ENCODE measurements around the gene TXNDC12. TPM values are rescaled to one million over a fixed set of nuclear protein-coding genes. Genes with fewer than 3 reads are reported as not detected.
"Not testable (repeated sequence)": the region's sequence is repeated elsewhere in the genome, so short reads cannot be mapped to it uniquely, and the experiment has no call there.

The TXNDC12 gene
- total RNA-seq, 4 donors from 2014 or later, result 16.9 to 23.0 (median 19.6) TPM

DNA sequence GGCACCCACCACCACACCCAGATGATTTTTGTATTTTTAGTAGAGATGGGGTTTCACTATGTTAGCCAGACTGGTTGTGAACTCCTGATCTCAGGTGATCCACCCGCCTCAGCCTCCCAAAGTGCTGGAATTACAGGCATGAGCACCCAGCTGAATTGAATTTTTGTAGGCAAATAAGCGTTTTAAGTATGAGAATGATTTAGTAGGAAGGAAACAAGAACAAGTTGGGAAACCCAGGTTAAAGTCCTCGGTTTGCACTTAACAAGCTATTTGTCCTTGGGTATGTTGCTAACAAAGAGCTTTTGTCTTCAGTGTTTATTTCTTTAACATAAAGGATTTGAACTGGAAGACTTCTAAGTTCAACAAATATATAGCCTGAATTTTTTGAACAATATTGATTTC, 25.0 kb upstream of the TXNDC12 start:
- WGBS, 2 donors (ENCODE audit: low coverage in 1 of 2), result 67 to 93% methylated on average over 2 to 3 of the region's 3 CpGs
- Histone ChIP-seq H3K27me3 (no peaks in the 10 kb centered on the region), H3K4me1 (no peaks in the 10 kb centered on the region), H3K27ac (no peak overlapping the region), H3K4me3 (no peak overlapping the region), H3K9me3 (no peaks in the 10 kb centered on the region), H3K36me3 (peaks cover 0 to 34% of the 10 kb centered on the region in 2 donors)
- ATAC-seq, result no peak
- TF ChIP-seq POLR2AphosphoS5 (IDR thresholded peaks at IDR 0.05) (no peak), EP300 (IDR thresholded peaks at IDR 0.05) (no peak), POLR2A (IDR thresholded peaks at IDR 0.05) (no peak)
- TF ChIP-seq, protein P1, sequence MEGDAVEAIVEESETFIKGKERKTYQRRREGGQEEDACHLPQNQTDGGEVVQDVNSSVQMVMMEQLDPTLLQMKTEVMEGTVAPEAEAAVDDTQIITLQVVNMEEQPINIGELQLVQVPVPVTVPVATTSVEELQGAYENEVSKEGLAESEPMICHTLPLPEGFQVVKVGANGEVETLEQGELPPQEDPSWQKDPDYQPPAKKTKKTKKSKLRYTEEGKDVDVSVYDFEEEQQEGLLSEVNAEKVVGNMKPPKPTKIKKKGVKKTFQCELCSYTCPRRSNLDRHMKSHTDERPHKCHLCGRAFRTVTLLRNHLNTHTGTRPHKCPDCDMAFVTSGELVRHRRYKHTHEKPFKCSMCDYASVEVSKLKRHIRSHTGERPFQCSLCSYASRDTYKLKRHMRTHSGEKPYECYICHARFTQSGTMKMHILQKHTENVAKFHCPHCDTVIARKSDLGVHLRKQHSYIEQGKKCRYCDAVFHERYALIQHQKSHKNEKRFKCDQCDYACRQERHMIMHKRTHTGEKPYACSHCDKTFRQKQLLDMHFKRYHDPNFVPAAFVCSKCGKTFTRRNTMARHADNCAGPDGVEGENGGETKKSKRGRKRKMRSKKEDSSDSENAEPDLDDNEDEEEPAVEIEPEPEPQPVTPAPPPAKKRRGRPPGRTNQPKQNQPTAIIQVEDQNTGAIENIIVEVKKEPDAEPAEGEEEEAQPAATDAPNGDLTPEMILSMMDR (IDR thresholded peaks at IDR 0.05), result no peak

DNA sequence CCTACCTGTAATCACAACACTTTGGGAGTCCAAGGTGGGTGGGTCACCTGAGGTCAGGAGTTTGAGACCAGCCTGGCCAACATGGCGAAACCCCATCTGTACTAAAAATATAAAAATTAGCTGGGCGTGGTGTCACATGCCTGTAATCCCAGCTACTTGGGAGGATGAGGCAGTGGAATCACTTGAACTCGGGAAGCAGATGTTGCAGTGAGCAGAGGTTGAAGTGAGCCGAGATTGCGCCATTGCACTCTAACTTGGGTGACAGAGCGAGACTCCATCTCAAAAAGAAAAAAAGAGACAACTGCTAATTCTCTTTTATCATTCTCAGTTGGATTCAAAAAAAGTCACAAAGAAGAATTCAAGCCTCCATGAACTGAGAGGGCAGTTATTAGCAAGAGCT, 22.3 kb upstream of the TXNDC12 start:
- not testable (repeated sequence) for H3K4me1 ChIP-seq, H3K4me3 ChIP-seq, H3K9me3 ChIP-seq, H3K27me3 ChIP-seq, ATAC-seq, H3K27ac ChIP-seq
- H3K36me3 ChIP-seq, result peaks cover 0 to 49% of the 10 kb centered on the region in 2 donors
- 100% methylated on average over 6 of the region's 6 CpGs; no CpG with 5 or more reads in 1 of the 2 donors for WGBS, 2 donors (ENCODE audit: low coverage in 1 of 2)

DNA sequence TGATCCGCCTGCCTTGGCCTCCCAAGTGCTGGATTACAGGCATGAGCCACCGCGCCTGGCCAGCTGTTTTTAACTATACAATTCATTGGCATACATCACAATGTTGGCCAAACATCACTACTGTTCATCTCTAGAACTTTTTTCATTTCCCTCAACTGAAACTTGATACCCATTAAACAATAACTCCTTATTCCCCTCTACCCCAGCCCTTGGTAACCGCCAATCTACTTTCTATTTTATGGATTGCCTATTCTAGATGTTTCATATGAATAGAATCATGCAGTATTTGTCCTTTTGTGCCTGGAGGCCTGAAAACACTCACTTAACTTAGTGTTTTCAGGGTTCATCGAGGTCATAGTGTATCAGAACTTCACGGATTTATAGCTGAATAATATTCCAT, 17.3 kb upstream of the TXNDC12 start:
- peaks cover 0 to 27% (median 0%) of the 10 kb centered on the region in 3 donors for H3K4me1 ChIP-seq
- TF ChIP-seq, protein P1 (IDR thresholded peaks at IDR 0.05), result no peak
- no peak for TF ChIP-seq EP300 (IDR thresholded peaks at IDR 0.05)
- no peak for TF ChIP-seq POLR2A (IDR thresholded peaks at IDR 0.05)
- no peak for TF ChIP-seq POLR2AphosphoS5 (IDR thresholded peaks at IDR 0.05)
- peaks cover 0 to 56% of the 10 kb centered on the region in 2 donors for H3K36me3 ChIP-seq
- H3K4me3 ChIP-seq, result no peak overlapping the region
- 89 to 97% methylated on average over 5 of the region's 6 CpGs for WGBS, 2 donors (ENCODE audit: low coverage in 1 of 2)
- H3K9me3 ChIP-seq, result no peaks in the 10 kb centered on the region
- no peaks in the 10 kb centered on the region for H3K27me3 ChIP-seq
- ATAC-seq, result no peak
- no peak overlapping the region for H3K27ac ChIP-seq

DNA sequence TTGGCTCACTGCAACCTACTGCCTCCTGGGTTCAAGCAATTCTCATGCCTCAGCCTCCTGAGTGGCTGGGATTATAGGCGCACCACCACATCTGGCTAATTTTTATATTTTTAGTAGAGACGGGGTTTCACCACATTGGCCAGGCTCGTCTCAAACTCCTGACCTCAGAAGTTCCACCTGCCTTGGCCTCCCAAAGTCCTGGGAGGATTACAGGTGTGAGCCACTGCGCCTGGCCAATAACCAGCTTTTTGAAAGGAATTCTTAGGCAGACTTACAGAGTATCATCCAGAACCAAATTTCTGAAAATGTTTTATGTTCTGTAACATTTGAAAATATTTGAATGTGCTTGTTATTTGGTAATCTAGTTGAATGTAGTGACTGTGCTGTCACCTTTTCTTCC, 15.7 kb upstream of the TXNDC12 start:
- no peak overlapping the region for H3K4me3 ChIP-seq
- no peaks in the 10 kb centered on the region for H3K27me3 ChIP-seq
- no peak for ATAC-seq
- WGBS, 2 donors (ENCODE audit: low coverage in 1 of 2), result 96 to 100% methylated on average over 1 to 4 of the region's 4 CpGs
- no peaks in the 10 kb centered on the region for H3K9me3 ChIP-seq
- H3K4me1 ChIP-seq, result peaks cover 0 to 28% (median 0%) of the 10 kb centered on the region in 3 donors
- H3K36me3 ChIP-seq, result peaks cover 5 to 58% of the 10 kb centered on the region in 2 donors
- TF ChIP-seq, protein P1 (IDR thresholded peaks at IDR 0.05), result no peak
- TF ChIP-seq EP300 (IDR thresholded peaks at IDR 0.05) (no peak), POLR2AphosphoS5 (IDR thresholded peaks at IDR 0.05) (no peak), POLR2A (IDR thresholded peaks at IDR 0.05) (no peak)
- H3K27ac ChIP-seq, result no peak overlapping the region

DNA sequence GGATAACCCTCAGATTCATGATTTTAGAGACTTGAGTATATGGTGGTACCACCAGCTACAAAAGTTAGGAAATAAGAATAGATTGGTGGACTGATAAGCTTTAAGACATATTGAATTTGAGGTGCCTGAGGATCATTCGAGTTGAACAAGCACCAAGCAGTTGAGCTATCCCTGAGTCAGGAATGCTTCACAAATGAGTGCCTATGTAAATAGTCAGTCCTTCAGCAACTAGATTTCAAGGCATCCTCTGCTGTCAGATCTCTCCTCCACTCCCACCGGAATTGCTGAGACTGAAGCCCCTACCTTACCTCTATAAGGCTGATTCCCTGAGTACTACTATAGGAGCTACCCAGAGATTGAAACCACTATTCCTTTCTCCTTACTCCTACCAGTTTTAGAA, 8.2 kb upstream of the TXNDC12 start:
- Histone ChIP-seq H3K27ac (no peak overlapping the region), H3K36me3 (peaks cover 5 to 83% of the 10 kb centered on the region in 2 donors), H3K27me3 (no peaks in the 10 kb centered on the region), H3K4me1 (peaks cover 3 to 42% (median 4%) of the 10 kb centered on the region in 3 donors), H3K9me3 (no peaks in the 10 kb centered on the region), H3K4me3 (no peak overlapping the region)
- ATAC-seq, result no peak
- TF ChIP-seq EP300 (IDR thresholded peaks at IDR 0.05) (no peak), POLR2A (IDR thresholded peaks at IDR 0.05) (no peak), POLR2AphosphoS5 (IDR thresholded peaks at IDR 0.05) (no peak)
- TF ChIP-seq, protein P1 (IDR thresholded peaks at IDR 0.05), result no peak
- 94 to 100% methylated on average over 2 of the region's 2 CpGs for WGBS, 2 donors (ENCODE audit: low coverage in 1 of 2)

All from gastroesophageal sphincter (tissue), 4 donors.